ENCODE results near the gene CLN6.

DNA sequence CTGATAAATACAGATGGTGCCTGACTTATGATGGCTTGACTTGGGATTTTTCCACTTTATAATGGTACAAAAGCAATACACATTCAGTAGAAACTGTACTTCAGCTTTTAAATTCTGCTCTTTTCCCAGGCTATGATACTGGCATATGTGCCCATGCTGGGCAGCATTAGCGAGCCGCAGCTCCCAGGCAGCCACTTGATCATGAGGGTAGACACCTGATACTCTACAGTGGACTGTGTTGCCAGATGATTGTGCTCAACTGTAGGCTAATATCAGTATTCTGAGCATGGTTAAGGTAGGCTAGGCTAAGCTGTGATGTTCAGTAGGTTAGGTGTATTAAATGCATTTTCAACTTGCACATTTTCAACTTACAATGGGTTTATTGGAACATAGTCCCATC is 30.4 kb upstream of the CLN6 start:
- no peak for TF ChIP-seq EZH2phosphoT487 (IDR thresholded peaks at IDR 0.05; ENCODE audit: insufficient read depth, low read depth)
- TF ChIP-seq EZH2 (IDR thresholded peaks at IDR 0.05; ENCODE audit: insufficient read depth, poor library complexity, severe bottlenecking) = no peak

Data from GM23248 (cell line).